ENCODE measurements around the gene EHD3.

DNA sequence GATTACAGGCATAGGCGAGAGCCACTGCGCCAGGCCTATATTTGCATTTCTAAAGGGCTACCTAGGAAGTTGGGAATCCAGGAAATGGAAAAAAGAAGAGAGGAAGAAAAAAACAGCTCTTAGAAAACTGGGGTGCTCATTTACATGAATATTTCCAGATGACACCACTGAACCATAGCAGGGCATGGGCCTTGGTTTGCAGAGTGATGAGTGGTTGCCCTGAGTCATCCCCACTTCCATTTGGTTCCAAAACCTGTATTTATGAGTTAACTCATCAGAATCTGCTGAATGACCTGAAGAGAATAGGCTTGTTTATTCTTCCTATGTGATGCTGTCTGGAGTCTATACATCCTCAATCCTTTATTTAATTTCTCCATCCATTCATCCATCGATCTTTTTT, 36.2 kb downstream of the EHD3 start:
- no peak for TF ChIP-seq EED (CRISPR knock-in tag; IDR thresholded peaks at IDR 0.05)
- no peak for TF ChIP-seq SUZ12 (IDR thresholded peaks at IDR 0.05; ENCODE audit: low read depth, low read length)
- no peak for TF ChIP-seq MAFG (CRISPR knock-in tag; IDR thresholded peaks at IDR 0.05)
- TF ChIP-seq RNF2 (conservative IDR thresholded peaks at IDR 0.05; ENCODE audit: low read depth): no peak
- TF ChIP-seq, protein P1, sequence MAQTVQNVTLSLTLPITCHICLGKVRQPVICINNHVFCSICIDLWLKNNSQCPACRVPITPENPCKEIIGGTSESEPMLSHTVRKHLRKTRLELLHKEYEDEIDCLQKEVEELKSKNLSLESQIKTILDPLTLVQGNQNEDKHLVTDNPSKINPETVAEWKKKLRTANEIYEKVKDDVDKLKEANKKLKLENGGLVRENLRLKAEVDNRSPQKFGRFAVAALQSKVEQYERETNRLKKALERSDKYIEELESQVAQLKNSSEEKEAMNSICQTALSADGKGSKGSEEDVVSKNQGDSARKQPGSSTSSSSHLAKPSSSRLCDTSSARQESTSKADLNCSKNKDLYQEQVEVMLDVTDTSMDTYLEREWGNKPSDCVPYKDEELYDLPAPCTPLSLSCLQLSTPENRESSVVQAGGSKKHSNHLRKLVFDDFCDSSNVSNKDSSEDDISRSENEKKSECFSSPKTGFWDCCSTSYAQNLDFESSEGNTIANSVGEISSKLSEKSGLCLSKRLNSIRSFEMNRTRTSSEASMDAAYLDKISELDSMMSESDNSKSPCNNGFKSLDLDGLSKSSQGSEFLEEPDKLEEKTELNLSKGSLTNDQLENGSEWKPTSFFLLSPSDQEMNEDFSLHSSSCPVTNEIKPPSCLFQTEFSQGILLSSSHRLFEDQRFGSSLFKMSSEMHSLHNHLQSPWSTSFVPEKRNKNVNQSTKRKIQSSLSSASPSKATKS (CRISPR knock-in tag; IDR thresholded peaks at IDR 0.05): no peak

Data from HepG2 (cell line).